Breast epithelium (tissue), 3 donors: Measurements from ENCODE around the gene PPP4R1.

ENCODE experiments used
- POLR2A ChIP-seq: fragments of 450-650 bp; IDR thresholded peaks from one replicate; pipeline ENCODE4 v1.6.1; 2016; ENCODE audit warnings: antibody characterized with exemption, mild to moderate bottlenecking, moderate library complexity
- POLR2AphosphoS5 ChIP-seq, 3 donors: sonication (generic); formaldehyde crosslinking; IDR thresholded peaks; one replicate each; pipeline ENCODE4 v1.6.1; 2017; ENCODE audit warnings: antibody characterized with exemption in 3 of 3

- TF ChIP-seq POLR2A (no peak), POLR2AphosphoS5 (IDR thresholded peaks at IDR 0.05) (no peak)
These were observed 47.2 kb upstream of the PPP4R1 start for GRCh38 chr18:9661564-9661963.
